ENCODE measurements around the gene MIPOL1.

MIPOL1 gene

GRCh38 chr14:37472906-37473305 is 275.2 kb downstream of the MIPOL1 start:
- Histone ChIP-seq H3K27ac (ENCODE audit: extremely low read depth, low read depth, low read length) (no peak overlapping the region), H3K36me3 (ENCODE audit: control insufficient read depth in 2 of 2, insufficient read depth in 1 of 2, low read length in 2 of 2) (no peaks in the 10 kb centered on the region), H3K9me3 (ENCODE audit: control insufficient read depth, insufficient read depth, low read depth, low read length) (no peaks in the 10 kb centered on the region), H3K4me3 (ENCODE audit: low read depth, low read length) (no peak overlapping the region), H3K4me1 (ENCODE audit: control insufficient read depth, insufficient read depth, low read length) (no peaks in the 10 kb centered on the region)
- ChIA-PET POLR2A (no interaction called here), CTCF (interaction anchor here (0.7 kb wide), 1 partner anchor 1217 kb away, joined by 3 read pairs; no protein-coding TSS in a partner anchor)
- TF ChIP-seq ZNF24 (tag by site-specific recombination; IDR thresholded peaks at IDR 0.05) (no peak), ZNF692 (tag by site-specific recombination; IDR thresholded peaks at IDR 0.05) (no peak), ZNF157 (tag by site-specific recombination; IDR thresholded peaks at IDR 0.05) (no peak), ZNF521 (tag by site-specific recombination; IDR thresholded peaks at IDR 0.05) (no peak), GLI4 (tag by site-specific recombination; IDR thresholded peaks at IDR 0.05) (no peak), ZNF391 (tag by site-specific recombination; IDR thresholded peaks at IDR 0.05; ENCODE audit: borderline replicate concordance, low read depth) (no peak), ZNF701 (tag by site-specific recombination; IDR thresholded peaks at IDR 0.05) (no peak), KLF8 (tag by site-specific recombination; IDR thresholded peaks at IDR 0.05) (no peak), PBX3 (CRISPR knock-in tag; IDR thresholded peaks at IDR 0.05) (no peak), ZNF121 (tag by site-specific recombination; IDR thresholded peaks at IDR 0.05) (no peak), ZNF776 (tag by site-specific recombination; IDR thresholded peaks at IDR 0.05; ENCODE audit: borderline replicate concordance) (no peak), FEZF1 (tag by site-specific recombination; IDR thresholded peaks at IDR 0.05) (no peak), ZNF274 (IDR thresholded peaks at IDR 0.05; ENCODE audit: low read length) (no peak), ZNF274 (tag by site-specific recombination; IDR thresholded peaks at IDR 0.05; ENCODE audit: borderline replicate concordance) (no peak), ZNF777 (tag by site-specific recombination; IDR thresholded peaks at IDR 0.05; ENCODE audit: borderline replicate concordance) (no peak), IKZF3 (tag by site-specific recombination; IDR thresholded peaks at IDR 0.05) (no peak), ZNF169 (tag by site-specific recombination; IDR thresholded peaks at IDR 0.05) (no peak), ZNF664 (tag by site-specific recombination; IDR thresholded peaks at IDR 0.05) (no peak)
- TF ChIP-seq, protein P1, sequence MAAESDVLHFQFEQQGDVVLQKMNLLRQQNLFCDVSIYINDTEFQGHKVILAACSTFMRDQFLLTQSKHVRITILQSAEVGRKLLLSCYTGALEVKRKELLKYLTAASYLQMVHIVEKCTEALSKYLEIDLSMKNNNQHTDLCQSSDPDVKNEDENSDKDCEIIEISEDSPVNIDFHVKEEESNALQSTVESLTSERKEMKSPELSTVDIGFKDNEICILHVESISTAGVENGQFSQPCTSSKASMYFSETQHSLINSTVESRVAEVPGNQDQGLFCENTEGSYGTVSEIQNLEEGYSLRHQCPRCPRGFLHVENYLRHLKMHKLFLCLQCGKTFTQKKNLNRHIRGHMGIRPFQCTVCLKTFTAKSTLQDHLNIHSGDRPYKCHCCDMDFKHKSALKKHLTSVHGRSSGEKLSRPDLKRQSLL (tag by site-specific recombination; IDR thresholded peaks at IDR 0.05) = no peak
- TF ChIP-seq, protein P2, sequence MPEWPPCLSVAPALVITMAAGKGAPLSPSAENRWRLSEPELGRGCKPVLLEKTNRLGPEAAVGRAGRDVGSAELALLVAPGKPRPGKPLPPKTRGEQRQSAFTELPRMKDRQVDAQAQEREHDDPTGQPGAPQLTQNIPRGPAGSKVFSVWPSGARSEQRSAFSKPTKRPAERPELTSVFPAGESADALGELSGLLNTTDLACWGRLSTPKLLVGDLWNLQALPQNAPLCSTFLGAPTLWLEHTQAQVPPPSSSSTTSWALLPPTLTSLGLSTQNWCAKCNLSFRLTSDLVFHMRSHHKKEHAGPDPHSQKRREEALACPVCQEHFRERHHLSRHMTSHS (tag by site-specific recombination; IDR thresholded peaks at IDR 0.05) = no peak
- TF ChIP-seq, protein P3, sequence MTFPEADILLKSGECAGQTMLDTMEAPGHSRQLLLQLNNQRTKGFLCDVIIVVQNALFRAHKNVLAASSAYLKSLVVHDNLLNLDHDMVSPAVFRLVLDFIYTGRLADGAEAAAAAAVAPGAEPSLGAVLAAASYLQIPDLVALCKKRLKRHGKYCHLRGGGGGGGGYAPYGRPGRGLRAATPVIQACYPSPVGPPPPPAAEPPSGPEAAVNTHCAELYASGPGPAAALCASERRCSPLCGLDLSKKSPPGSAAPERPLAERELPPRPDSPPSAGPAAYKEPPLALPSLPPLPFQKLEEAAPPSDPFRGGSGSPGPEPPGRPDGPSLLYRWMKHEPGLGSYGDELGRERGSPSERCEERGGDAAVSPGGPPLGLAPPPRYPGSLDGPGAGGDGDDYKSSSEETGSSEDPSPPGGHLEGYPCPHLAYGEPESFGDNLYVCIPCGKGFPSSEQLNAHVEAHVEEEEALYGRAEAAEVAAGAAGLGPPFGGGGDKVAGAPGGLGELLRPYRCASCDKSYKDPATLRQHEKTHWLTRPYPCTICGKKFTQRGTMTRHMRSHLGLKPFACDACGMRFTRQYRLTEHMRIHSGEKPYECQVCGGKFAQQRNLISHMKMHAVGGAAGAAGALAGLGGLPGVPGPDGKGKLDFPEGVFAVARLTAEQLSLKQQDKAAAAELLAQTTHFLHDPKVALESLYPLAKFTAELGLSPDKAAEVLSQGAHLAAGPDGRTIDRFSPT (tag by site-specific recombination; IDR thresholded peaks at IDR 0.05) = no peak
